ENCODE data around the gene LRRC47. TPM values are rescaled to one million over a fixed set of nuclear protein-coding genes. Genes with fewer than 3 reads are reported as not detected.

LRRC47 gene
- total and polyA plus RNA-seq, 2 of the 8 experiments (the other 6 are each of a cell fraction or from before 2014, with no cell fraction given), result 38.3 to 82.4 TPM

DNA sequence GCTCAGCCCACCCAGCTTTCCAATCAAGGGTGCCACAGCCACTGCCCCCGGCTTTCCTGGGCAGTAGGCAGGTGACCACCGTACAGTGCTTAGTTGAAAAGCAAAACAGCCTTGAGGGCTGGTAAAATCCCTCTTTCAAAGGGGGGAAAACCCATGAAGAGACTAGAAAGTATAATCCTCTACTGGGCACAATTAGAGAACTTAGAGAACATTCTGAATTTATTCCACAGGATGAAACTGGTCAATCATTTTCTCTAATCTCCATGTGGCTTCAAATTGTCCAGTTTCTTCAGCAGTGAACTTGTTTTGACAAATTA, 15.3 kb upstream of the LRRC47 start:
- Histone ChIP-seq H3K4me2 (ENCODE audit: insufficient read depth in 1 of 2, low read depth in 2 of 2, low read length in 2 of 2) (0 out of 4 replicates have a peak overlapping the region, but pooled peaks of 1 of the 2 experiments have one; percentile 6), H3K23me2 (ENCODE audit: low read depth, low read length) (no peaks in the 10 kb centered on the region), H3K79me1 (ENCODE audit: low read depth, low read length) (no peaks in the 10 kb centered on the region), H3K4ac (replicated peaks; ENCODE audit: insufficient read length, low read depth, low read length) (no peak overlapping the region), H3K56ac (replicated peaks; ENCODE audit: insufficient read length, low read depth, low read length) (no peak overlapping the region), H3K18ac (ENCODE audit: extremely low read depth, low read length) (no peak overlapping the region), H2AFZ (ENCODE audit: low read length) (no peak overlapping the region), H2BK120ac (replicated peaks; ENCODE audit: low read depth, low read length) (no peak overlapping the region), H4K91ac (replicated peaks; ENCODE audit: insufficient read length, low read length) (no peak overlapping the region), H3K9me3 (ENCODE audit: insufficient read depth in 2 of 2, low read depth in 1 of 2, low read length in 1 of 2) (peaks cover 8 to 12% of the 10 kb centered on the region in 2 experiments; a peak in 3 of 4 replicates), H2BK15ac (ENCODE audit: low read length) (no peak overlapping the region), H2AK5ac (ENCODE audit: low read depth, low read length) (no peak overlapping the region), H3K27me3 (replicated peaks in 1 of 4; ENCODE audit: control insufficient read depth in 3 of 4, extremely low read depth in 1 of 4, insufficient read depth in 3 of 4, low read length in 3 of 4) (no peaks in the 10 kb centered on the region), H3K4me3 (ENCODE audit: extremely low read depth in 1 of 4, insufficient read depth in 2 of 4, low read depth in 3 of 4, low read length in 4 of 4) (no peak overlapping the region), H2BK20ac (ENCODE audit: low read length) (no peak overlapping the region), H4K8ac (ENCODE audit: extremely low read depth, insufficient read depth, low read length) (no peak overlapping the region; the same call in 1 of the 2 replicates), H3K27ac (ENCODE audit: low read depth, low read length) (no peak overlapping the region), H3K36me3 (ENCODE audit: control insufficient read depth in 2 of 4, insufficient read depth in 4 of 4, low read length in 3 of 4) (no peaks in the 10 kb centered on the region; a peak in 1 of 8 replicates), H3K9ac (replicated peaks in 1 of 4; ENCODE audit: extremely low read depth in 1 of 4, low read depth in 3 of 4, low read length in 3 of 4) (no peak overlapping the region), H4K5ac (ENCODE audit: insufficient read length, low read depth, low read length) (no peak overlapping the region), H4K20me1 (replicated peaks in 1 of 2; ENCODE audit: control insufficient read depth in 1 of 2, insufficient read depth in 2 of 2, low read length in 2 of 2) (no peaks in the 10 kb centered on the region), H2BK5ac (ENCODE audit: low read depth, low read length) (no peak overlapping the region), H2BK12ac (ENCODE audit: low read depth, low read length) (no peak overlapping the region), H3K14ac (ENCODE audit: insufficient read length) (no peak overlapping the region), H3K4me1 (replicated peaks in 1 of 4; ENCODE audit: control insufficient read depth in 3 of 4, insufficient read depth in 4 of 4, low read length in 3 of 4) (peaks cover 0 to 5% (median 0%) of the 10 kb centered on the region in 4 experiments; a peak in 1 of 7 replicates), H3K79me2 (ENCODE audit: control insufficient read depth in 1 of 2, insufficient read depth in 2 of 2, low read length in 2 of 2) (no peaks in the 10 kb centered on the region), H3K23ac (ENCODE audit: insufficient read length) (no peak overlapping the region)
- CTCF ChIA-PET (ENCODE audit: partially characterized antibody), result interaction anchor here (0.6 to 1.2 kb wide), 4 partner anchors 14 to 53 kb away, joined by 3 to 4 read pairs (median 3); no protein-coding TSS in a partner anchor
- WGBS, 2 experiments (ENCODE audit: extremely low coverage in 1 of 2, insufficient coverage in 1 of 2, insufficient read length in 1 of 2, insufficient replicate concordance in 2 of 2, low coverage in 1 of 2, low lambda C conversion rate in 2 of 2, missing lambda C conversion rate in 1 of 2), result 67% methylated on average over 2 of the region's 2 CpGs; no CpG with 5 or more reads in 1 of the 2 experiments
- POLR2A ChIA-PET (ENCODE audit: partially characterized antibody), result interaction anchor here (1.2 kb wide), 1 partner anchor 359 kb away, joined by 3 read pairs; no protein-coding TSS in a partner anchor
- TF ChIP-seq CREB1 (IDR thresholded peaks at IDR 0.05), result no peak
- TF ChIP-seq ATF3 (IDR thresholded peaks at IDR 0.05; ENCODE audit: insufficient read depth, low read depth, low read length), result no peak
- no peak for TF ChIP-seq GABPA (IDR thresholded peaks at IDR 0.05; ENCODE audit: borderline replicate concordance, insufficient read depth, low read length)
- DNase-seq (ENCODE audit: low read depth in 1 of 2, low spot score in 2 of 2), result no peak
- FAIRE-seq, result no peak

All from H1 (cell line).